K562 (cell line): ENCODE results near the gene SEBOX. TPM values are rescaled to one million over a fixed set of nuclear protein-coding genes. Genes with fewer than 3 reads are reported as not detected.

Source experiments
- ATAC-seq: fragments of 200-7000 bp; cut with Tn5 transposase; 3 replicates; pipeline ENCODE4 v1.9.1; 2020; ENCODE audit warnings: moderate library complexity
- BruUV-seq: library from RNA; stranded (reverse); fragments of 400-500 nt; replicated peaks from 2 replicates; lab custom pipeline; 2021; lab: Mats Ljungman, UMichigan
- CTCF ChIA-PET: fragments of 300-600 bp; formaldehyde crosslinking; extraction: SDS; loops from one replicate; lab custom pipeline; 2021; ENCODE audit warnings: low intra/inter-chr PET ratio; lab: Yijun Ruan, JAX
- POLR2A ChIA-PET: fragments of 300-600, 350-650 bp; sonication (Branson Sonifier 250); formaldehyde crosslinking; extraction: SDS; loops from one replicate; lab custom pipeline; 2021; ENCODE audit warnings: antibody characterized with exemption, inconsistent platforms; lab: Yijun Ruan, JAX
- DNase-seq, 4 experiments: peaks; one replicate each; pipeline versions ENCODE4 v3.0.0 to v3.0.0-alpha.2; 2011 to 2018; ENCODE audit warnings: low spot score in 3 of 4, mixed read lengths in 3 of 4; ENCODE audit errors: extremely low read depth in 1 of 4
- FAIRE-seq: peaks from 2 replicates; lab custom pipeline; 2011; peaks lifted over from hg19 to GRCh38; lab: Jason Lieb, UNC
- H2AFZ ChIP-seq: 2 replicates; pipeline ENCODE4 v1.6.0; 2011; ENCODE audit warnings: low read depth, low read length, control low read depth, inconsistent platforms
- H3K27ac ChIP-seq: fragments of 200-600 bp; 3 replicates; pipeline ENCODE4 v1.8.0; 2011; ENCODE audit warnings: low read depth, mild to moderate bottlenecking, control low read depth, inconsistent platforms, low read length, moderate library complexity, mixed read lengths; ENCODE audit errors: extremely low read depth
- H3K27me3 ChIP-seq, 2 experiments: fragments of 300-600 bp in 1 of 2; 2 replicates in 1 of 2; 3 replicates in 1 of 2; pipeline versions ENCODE4 v1.6.0 to v1.8.0; 2011; ENCODE audit warnings: inconsistent platforms in 2 of 2, low read length in 2 of 2, mild to moderate bottlenecking in 1 of 2, mixed read lengths in 1 of 2, moderate library complexity in 1 of 2; ENCODE audit not compliant: control insufficient read depth in 2 of 2, insufficient read depth in 2 of 2
- H3K36me3 ChIP-seq: fragments of 300-600 bp; 3 replicates; pipeline ENCODE4 v1.8.0; 2011; ENCODE audit warnings: mild to moderate bottlenecking, low read length, inconsistent platforms; ENCODE audit not compliant: control insufficient read depth, insufficient read depth
- H3K4me1 ChIP-seq, 2 experiments: fragments of 200-600 bp in 1 of 2; replicated peaks in 1 of 2; 2 replicates in 1 of 2; 3 replicates in 1 of 2; pipeline versions ENCODE4 v1.5.1 to v1.8.0; 2011; ENCODE audit warnings: inconsistent platforms in 2 of 2, low read length in 2 of 2, mild to moderate bottlenecking in 1 of 2, mixed read lengths in 1 of 2, moderate library complexity in 1 of 2; ENCODE audit not compliant: control insufficient read depth in 2 of 2, insufficient read depth in 2 of 2
- H3K4me2 ChIP-seq: 2 replicates; pipeline ENCODE4 v1.6.1; 2011; ENCODE audit warnings: low read length, control low read depth, inconsistent platforms, mixed read lengths; ENCODE audit not compliant: insufficient read depth
- H3K4me3 ChIP-seq: fragments of 200-600 bp; sonication (generic), shearing (Covaris generic); 2 replicates; pipeline ENCODE4 v1.5.1; 2016; ENCODE audit warnings: control low read depth, inconsistent platforms
- H3K79me2 ChIP-seq: fragments of 200-600 bp; 3 replicates; pipeline ENCODE4 v1.8.0; 2011; ENCODE audit warnings: low read length, inconsistent platforms; ENCODE audit not compliant: control insufficient read depth, insufficient read depth
- H3K9ac ChIP-seq, 2 experiments: 2 replicates each; pipeline versions ENCODE4 v1.6.0 to v1.6.1; 2011; ENCODE audit warnings: low read depth in 2 of 2, low read length in 2 of 2, control low read depth in 1 of 2, inconsistent platforms in 1 of 2, mild to moderate bottlenecking in 1 of 2, mixed read lengths in 1 of 2; ENCODE audit not compliant: insufficient read depth in 1 of 2
- H3K9me1 ChIP-seq: one replicate; pipeline ENCODE4 v1.6.0; 2011; ENCODE audit warnings: inconsistent platforms, mild to moderate bottlenecking, low read length, moderate library complexity; ENCODE audit not compliant: control insufficient read depth, insufficient read depth
- H3K9me3 ChIP-seq: replicated peaks from 2 replicates; pipeline ENCODE4 v1.5.1; 2011; ENCODE audit warnings: low read depth, low read length, inconsistent platforms; ENCODE audit not compliant: control insufficient read depth, insufficient read depth
- H4K20me1 ChIP-seq: replicated peaks from 2 replicates; pipeline ENCODE4 v1.6.1; 2011; ENCODE audit warnings: low read length, inconsistent platforms, mixed read lengths; ENCODE audit not compliant: control insufficient read depth, insufficient read depth
- CTCF ChIP-seq, 3 experiments: IDR thresholded peaks in 2 of 3; conservative IDR thresholded peaks in 1 of 3; 2 replicates each; pipeline ENCODE4 v1.5.1; 2011 to 2012; ENCODE audit warnings: low read length in 3 of 3, mild to moderate bottlenecking in 3 of 3, control low read depth in 2 of 3, improper control_type of control experiment in 1 of 3, inconsistent platforms in 1 of 3, low read depth in 1 of 3, mixed read lengths in 1 of 3, moderate library complexity in 1 of 3; ENCODE audit not compliant: insufficient read depth in 2 of 3
- GABPB1 ChIP-seq: sonication (generic); formaldehyde crosslinking; IDR thresholded peaks from 2 replicates; pipeline ENCODE4 v1.8.0; 2022; ENCODE audit warnings: mild to moderate bottlenecking, missing genetic modification reagents
- HOXB6 ChIP-seq: fragments of 250-450 bp; sonication (Bioruptor Pico); IDR thresholded peaks from 2 replicates; pipeline ENCODE4 v1.5.1; 2022; ENCODE audit warnings: mild to moderate bottlenecking, borderline replicate concordance
- SMARCC2 ChIP-seq: fragments of 450-650 bp; IDR thresholded peaks from 2 replicates; pipeline ENCODE4 v1.6.1; 2017; ENCODE audit warnings: antibody characterized with exemption, moderate library complexity, mild to moderate bottlenecking, low read depth
- WGBS: fragments of 100-300 bp; shearing (Covaris generic); methylation state at CpG from one replicate; pipeline ENCODE4 v1.1.6; 2016; ENCODE audit warnings: low coverage, mixed read lengths; ENCODE audit not compliant: insufficient coverage; ENCODE audit errors: missing lambda C conversion rate; 5-methylcytosine and 5-hydroxymethylcytosine counted together
- in situ Hi-C: fragments of 300-500 bp; cut with MboI; formaldehyde crosslinking; loops from 4 replicates; pipeline ENCODE4 v1.15.0; 2018; ENCODE audit warnings: inconsistent platforms, mixed read lengths
- intact Hi-C: fragments of 100-400 bp; cut with micrococcal nuclease; formaldehyde crosslinking; loops from 2 replicates; pipeline ENCODE4 v1.14.2; 2022
- polyA plus RNA-seq, 8 experiments: library from polyadenylated mRNA; depleted of rRNA in 4 of 8; stranded (reverse) in 5 of 8; unstranded in 3 of 8; fragments of >200 nt; fragmentation: Nextera tagmentation in 2 of 8; fragmentation: Illumina TruSeq in 1 of 8; extraction: Ambion mirVana in 2 of 8; extraction: Trizol in 1 of 8; gene quantifications; 2 replicates each; pipeline versions ENCODE4 v1.2.1 to v1.2.3, GENCODE V29; 2011 to 2014; ENCODE audit warnings: inconsistent platforms in 1 of 8, missing spikeins in 1 of 8
- total RNA-seq, 7 experiments: library from RNA; depleted of rRNA in 6 of 7; stranded (reverse); fragments of >200 nt in 6 of 7; fragmentation: Illumina TruSeq in 2 of 7; extraction: Trizol in 2 of 7; gene quantifications; 2 replicates each; pipeline versions ENCODE4 v1.2.1 to v1.2.3, GENCODE V29; 2011 to 2021; ENCODE audit warnings: low replicate concordance in 1 of 7

SEBOX gene
- total and polyA plus RNA-seq, 9 of the 15 experiments (the other 6 are each of a cell fraction or from before 2014, with no cell fraction given): not detected

DNA sequence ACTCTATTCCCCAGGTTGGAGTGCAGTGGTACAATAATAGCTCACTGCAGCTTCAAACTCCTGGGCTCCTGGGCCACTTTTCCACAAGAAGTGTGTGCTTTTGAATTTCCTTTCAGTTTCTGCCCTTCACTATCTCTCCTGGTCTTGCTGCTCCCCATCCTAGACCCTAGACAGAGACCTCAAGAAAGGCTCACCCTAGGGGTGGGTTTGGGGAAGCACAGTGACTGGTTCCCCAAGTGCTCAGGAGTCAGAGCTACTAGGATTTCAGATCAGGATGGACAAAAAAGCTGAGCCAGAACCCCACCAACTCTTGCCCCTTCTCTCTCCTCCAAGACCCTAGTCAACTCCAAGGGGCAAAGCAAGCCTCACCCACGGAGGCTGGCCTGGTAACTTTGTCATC lies 1.6 kb upstream of the SEBOX start:
- POLR2A ChIA-PET: interaction anchor here (1.0 to 2.8 kb wide), 5 partner anchors 9 to 23 kb away, joined by 3 to 9 read pairs (median 8); partner anchors contain the start of gene POLDIP2
- ATAC-seq (peak; percentile 31; the same call in 2 of the 3 replicates), DNase-seq (peak; percentile 35 to 38 (median 36)), FAIRE-seq (no peak)
- Histone ChIP-seq H2AFZ (no peak overlapping the region), H3K9ac (no peak overlapping the region), H3K4me2 (no peak overlapping the region), H3K36me3 (peaks cover 25% of the 10 kb centered on the region), H3K9me1 (peaks cover 5% of the 10 kb centered on the region), H3K4me3 (no peak overlapping the region), H3K4me1 (peaks cover 16 to 36% of the 10 kb centered on the region in 2 experiments), H3K9me3 (no peaks in the 10 kb centered on the region), H4K20me1 (0 out of 2 replicates have a peak, but pooled peaks cover 6% of the 10 kb centered on the region), H3K27me3 (no peaks in the 10 kb centered on the region), H3K79me2 (no peaks in the 10 kb centered on the region), H3K27ac (no peak overlapping the region)
- TF ChIP-seq CTCF (IDR thresholded peaks at IDR 0.05 in 2 of 3, conservative IDR thresholded peaks at IDR 0.05 in 1 of 3; ENCODE audit: insufficient read depth in 2 of 3, low read depth in 1 of 3, low read length in 3 of 3): peak in 2 of 3 experiments; percentile 23 to 47; a peak in 3 of 6 replicates
- no peak for TF ChIP-seq HOXB6 (CRISPR knock-in tag)
- no peak for TF ChIP-seq GABPB1 (CRISPR knock-in tag)
- no peak for TF ChIP-seq SMARCC2
- WGBS: 20% methylated on average over 1 of the region's 1 CpG
- no TSS peak for BruUV-seq
- CTCF ChIA-PET: no interaction called here
- in situ Hi-C loops (no loop called here), intact Hi-C loops (no loop called here)
